Neural cell (in vitro differentiated cells): ENCODE data around the gene TACC2. TPM values are rescaled to one million over a fixed set of nuclear protein-coding genes. Genes with fewer than 3 reads are reported as not detected.

Source experiments
- H2AFZ ChIP-seq: fragments of 200-600, 300-800 bp; sonication (generic), shearing (Covaris generic); 2 replicates; pipeline ENCODE4 v1.6.0; 2014; ENCODE audit warnings: low read depth, mild to moderate bottlenecking, antibody characterized with exemption, low read length, moderate library complexity
- H3F3A ChIP-seq: fragments of 200-600 bp; shearing (Covaris generic); 2 replicates; pipeline ENCODE4 v1.6.1; 2016; ENCODE audit warnings: mild to moderate bottlenecking, moderate library complexity, mixed read lengths, antibody characterized with exemption, low read length; ENCODE audit not compliant: insufficient read depth, poor library complexity, severe bottlenecking
- H3K27ac ChIP-seq: fragments of 200-600, 300-800 bp; sonication (generic), shearing (Covaris generic); 2 replicates; pipeline ENCODE4 v1.5.1; 2014; ENCODE audit warnings: mild to moderate bottlenecking, low read length, moderate library complexity
- H3K27me3 ChIP-seq: fragments of 300-800, 200-600 bp; sonication (generic), shearing (Covaris generic); 2 replicates; pipeline ENCODE4 v1.6.0; 2014; ENCODE audit warnings: mild to moderate bottlenecking, low read depth, low read length, moderate library complexity; ENCODE audit not compliant: insufficient read depth
- H3K36me3 ChIP-seq: fragments of 300-800, 200-600 bp; sonication (generic), shearing (Covaris generic); 2 replicates; pipeline ENCODE4 v1.5.1; 2014; ENCODE audit warnings: mild to moderate bottlenecking, antibody characterized with exemption, low read length, moderate library complexity; ENCODE audit not compliant: insufficient read depth
- H3K4me2 ChIP-seq: fragments of 300-800, 200-600 bp; sonication (generic), shearing (Covaris generic); 2 replicates; pipeline ENCODE4 v1.6.0; 2014; ENCODE audit warnings: mild to moderate bottlenecking, low read length
- H3K4me3 ChIP-seq: fragments of 300-800, 200-600 bp; sonication (generic), shearing (Covaris generic); 2 replicates; pipeline ENCODE4 v1.5.1; 2014; ENCODE audit warnings: mild to moderate bottlenecking, low read length, moderate library complexity
- H3K79me2 ChIP-seq: fragments of 200-600 bp; shearing (Covaris generic); replicated peaks from 2 replicates; pipeline ENCODE4 v1.6.0; 2014; ENCODE audit warnings: mild to moderate bottlenecking, low read length, moderate library complexity; ENCODE audit not compliant: insufficient read depth
- H3K9ac ChIP-seq: fragments of 300-800, 200-600 bp; sonication (generic), shearing (Covaris generic); 2 replicates; pipeline ENCODE4 v1.6.1; 2016; ENCODE audit warnings: mild to moderate bottlenecking, low read length, mixed read lengths
- H3K9me2 ChIP-seq: fragments of 200-600 bp; shearing (Covaris generic); 2 replicates; pipeline ENCODE4 v1.6.1; 2016; ENCODE audit warnings: mild to moderate bottlenecking, low read length, mixed read lengths; ENCODE audit not compliant: insufficient read depth
- H3K9me3 ChIP-seq: fragments of 200-600, 300-800 bp; sonication (generic), shearing (Covaris generic); 2 replicates; pipeline ENCODE4 v1.6.1; 2016; ENCODE audit warnings: mild to moderate bottlenecking, mixed run types, low read length, moderate library complexity, mixed read lengths
- H4K20me1 ChIP-seq: fragments of 200-600 bp; shearing (Covaris generic); 2 replicates; pipeline ENCODE4 v1.6.1; 2016; ENCODE audit warnings: mild to moderate bottlenecking, mixed run types; ENCODE audit not compliant: insufficient read depth
- CTCF ChIP-seq: fragments of 450-650 bp; IDR thresholded peaks from 2 replicates; pipeline ENCODE4 v1.5.1; 2014; ENCODE audit warnings: antibody characterized with exemption, mild to moderate bottlenecking, moderate library complexity; ENCODE audit not compliant: poor library complexity, severe bottlenecking
- EP300 ChIP-seq: fragments of 450-650 bp; conservative IDR thresholded peaks from 2 replicates; pipeline ENCODE4 v1.6.1; 2014; ENCODE audit warnings: antibody characterized with exemption, mild to moderate bottlenecking, moderate library complexity; ENCODE audit not compliant: poor library complexity, severe bottlenecking
- EZH2 ChIP-seq: fragments of 200-600, 300-800 bp; shearing (Covaris generic), sonication (generic); IDR thresholded peaks from 2 replicates; pipeline ENCODE4 v1.6.1; 2014; ENCODE audit warnings: antibody characterized with exemption, low read length, borderline replicate concordance, mild to moderate bottlenecking; ENCODE audit not compliant: insufficient read depth, poor library complexity, severe bottlenecking
- MXI1 ChIP-seq: fragments of 450-650 bp; conservative IDR thresholded peaks from 2 replicates; pipeline ENCODE4 v1.6.1; 2014; ENCODE audit warnings: antibody characterized with exemption, mild to moderate bottlenecking; ENCODE audit not compliant: poor library complexity, severe bottlenecking
- POLR2AphosphoS5 ChIP-seq: IDR thresholded peaks from 2 replicates; pipeline ENCODE4 v1.6.1; 2012
- RAD21 ChIP-seq: fragments of 450-650 bp; conservative IDR thresholded peaks from 2 replicates; pipeline ENCODE4 v1.6.1; 2014; ENCODE audit warnings: antibody characterized with exemption, mild to moderate bottlenecking, moderate library complexity
- REST ChIP-seq: IDR thresholded peaks from 2 replicates; pipeline ENCODE4 v1.6.1; 2012; ENCODE audit warnings: borderline replicate concordance
- SMC3 ChIP-seq: fragments of 450-650 bp; conservative IDR thresholded peaks from 2 replicates; pipeline ENCODE4 v1.6.1; 2014; ENCODE audit warnings: antibody characterized with exemption, mild to moderate bottlenecking, moderate library complexity; ENCODE audit not compliant: poor library complexity
- TAF1 ChIP-seq: IDR thresholded peaks from 2 replicates; pipeline ENCODE4 v1.6.1; 2012; ENCODE audit warnings: low read depth
- polyA plus RNA-seq: library from polyadenylated mRNA; depleted of rRNA; stranded (reverse); fragments of >200 nt; gene quantifications from 2 replicates; pipeline ENCODE4 v1.2.3, GENCODE V29; 2014

TACC2 gene
- polyA plus RNA-seq, 1 donor from 2014 or later = 17.6 TPM

GRCh38 chr10:122055252-122055651 lies 66.3 kb downstream of the TACC2 start:
- Histone ChIP-seq H3K4me2 (no peak overlapping the region), H3K27ac (no peak overlapping the region), H4K20me1 (no peaks in the 10 kb centered on the region), H3K9me2 (no peaks in the 10 kb centered on the region), H3K36me3 (no peaks in the 10 kb centered on the region), H3K4me3 (no peak overlapping the region), H3K79me2 (no peaks in the 10 kb centered on the region), H3K9ac (no peak overlapping the region), H3K27me3 (no peaks in the 10 kb centered on the region), H3F3A (no peaks in the 10 kb centered on the region), H3K9me3 (no peaks in the 10 kb centered on the region), H2AFZ (no peak overlapping the region)
- TF ChIP-seq SMC3 (no peak), REST (no peak), TAF1 (no peak), CTCF (no peak), POLR2AphosphoS5 (no peak), RAD21 (no peak), EZH2 (no peak), MXI1 (no peak), EP300 (no peak)

- Histone ChIP-seq H3K9ac (no peak overlapping the region), H2AFZ (no peak overlapping the region), H3F3A (no peaks in the 10 kb centered on the region), H3K27me3 (no peaks in the 10 kb centered on the region), H3K4me2 (no peak overlapping the region), H4K20me1 (no peaks in the 10 kb centered on the region), H3K79me2 (no peaks in the 10 kb centered on the region), H3K27ac (no peak overlapping the region), H3K36me3 (no peaks in the 10 kb centered on the region), H3K9me2 (no peaks in the 10 kb centered on the region), H3K9me3 (no peaks in the 10 kb centered on the region), H3K4me3 (no peak overlapping the region)
- TF ChIP-seq MXI1 (no peak), POLR2AphosphoS5 (no peak), EZH2 (no peak)
Observed at GRCh38 chr10:122056431-122057094, 67.6 kb downstream of the TACC2 start.
